ENCODE measurements around the gene AKAP7. TPM values are rescaled to one million over a fixed set of nuclear protein-coding genes. Genes with fewer than 3 reads are reported as not detected.

AKAP7 gene
- total RNA-seq, 4 donors from 2014 or later: 3.0 to 12.4 (median 3.4) TPM

DNA sequence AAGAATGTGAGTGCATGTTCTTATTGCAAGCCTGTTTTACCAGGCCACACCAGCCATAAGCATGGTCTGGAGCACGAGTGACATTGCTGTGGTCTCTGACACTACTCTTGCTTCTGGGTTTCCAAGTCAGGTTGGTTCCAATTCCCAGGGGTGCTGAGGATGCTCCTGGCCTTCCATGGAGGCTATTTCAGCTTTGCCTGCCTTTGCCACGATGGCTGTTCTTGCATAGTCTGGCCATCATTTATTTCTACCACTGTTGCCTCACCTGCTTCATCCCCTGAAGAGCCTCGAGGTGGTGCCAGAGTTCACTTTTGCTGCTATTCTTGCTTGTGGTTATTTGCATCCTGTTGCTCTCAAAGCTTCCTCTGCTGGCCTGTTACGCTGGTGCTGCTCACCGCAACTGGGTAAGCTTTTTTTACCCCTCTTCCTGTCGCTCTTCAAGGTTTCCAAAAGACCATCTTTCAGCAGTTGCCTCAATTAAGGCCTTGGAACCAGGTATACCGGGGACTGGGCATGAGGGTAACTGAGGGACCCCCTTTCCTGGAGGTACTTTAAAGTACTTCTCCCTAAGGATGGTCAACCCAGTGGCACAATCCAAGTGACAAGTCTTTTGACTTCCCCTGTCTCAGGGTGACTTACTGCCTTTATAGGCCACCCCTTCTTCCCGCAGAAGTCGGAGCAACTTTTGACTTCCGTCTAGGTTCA, 64.5 kb downstream of the AKAP7 start:
- H3K27ac ChIP-seq: no peak overlapping the region
- H3K4me3 ChIP-seq: no peak overlapping the region
- no peaks in the 10 kb centered on the region for H3K9me3 ChIP-seq
- WGBS: 61% methylated on average over 10 of the region's 10 CpGs
- peaks cover 13% of the 10 kb centered on the region for H3K36me3 ChIP-seq
- no peak for DNase-seq (ENCODE audit: low spot score in 2 of 2)
- no peaks in the 10 kb centered on the region for H3K4me1 ChIP-seq
- TF ChIP-seq EP300 (IDR thresholded peaks at IDR 0.05): no peak
- TF ChIP-seq POLR2A (IDR thresholded peaks at IDR 0.05): no peak
- TF ChIP-seq POLR2AphosphoS5 (IDR thresholded peaks at IDR 0.05): no peak
- TF ChIP-seq, protein P1, sequence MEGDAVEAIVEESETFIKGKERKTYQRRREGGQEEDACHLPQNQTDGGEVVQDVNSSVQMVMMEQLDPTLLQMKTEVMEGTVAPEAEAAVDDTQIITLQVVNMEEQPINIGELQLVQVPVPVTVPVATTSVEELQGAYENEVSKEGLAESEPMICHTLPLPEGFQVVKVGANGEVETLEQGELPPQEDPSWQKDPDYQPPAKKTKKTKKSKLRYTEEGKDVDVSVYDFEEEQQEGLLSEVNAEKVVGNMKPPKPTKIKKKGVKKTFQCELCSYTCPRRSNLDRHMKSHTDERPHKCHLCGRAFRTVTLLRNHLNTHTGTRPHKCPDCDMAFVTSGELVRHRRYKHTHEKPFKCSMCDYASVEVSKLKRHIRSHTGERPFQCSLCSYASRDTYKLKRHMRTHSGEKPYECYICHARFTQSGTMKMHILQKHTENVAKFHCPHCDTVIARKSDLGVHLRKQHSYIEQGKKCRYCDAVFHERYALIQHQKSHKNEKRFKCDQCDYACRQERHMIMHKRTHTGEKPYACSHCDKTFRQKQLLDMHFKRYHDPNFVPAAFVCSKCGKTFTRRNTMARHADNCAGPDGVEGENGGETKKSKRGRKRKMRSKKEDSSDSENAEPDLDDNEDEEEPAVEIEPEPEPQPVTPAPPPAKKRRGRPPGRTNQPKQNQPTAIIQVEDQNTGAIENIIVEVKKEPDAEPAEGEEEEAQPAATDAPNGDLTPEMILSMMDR (IDR thresholded peaks at IDR 0.05): no peak
- H3K27me3 ChIP-seq: no peaks in the 10 kb centered on the region

DNA sequence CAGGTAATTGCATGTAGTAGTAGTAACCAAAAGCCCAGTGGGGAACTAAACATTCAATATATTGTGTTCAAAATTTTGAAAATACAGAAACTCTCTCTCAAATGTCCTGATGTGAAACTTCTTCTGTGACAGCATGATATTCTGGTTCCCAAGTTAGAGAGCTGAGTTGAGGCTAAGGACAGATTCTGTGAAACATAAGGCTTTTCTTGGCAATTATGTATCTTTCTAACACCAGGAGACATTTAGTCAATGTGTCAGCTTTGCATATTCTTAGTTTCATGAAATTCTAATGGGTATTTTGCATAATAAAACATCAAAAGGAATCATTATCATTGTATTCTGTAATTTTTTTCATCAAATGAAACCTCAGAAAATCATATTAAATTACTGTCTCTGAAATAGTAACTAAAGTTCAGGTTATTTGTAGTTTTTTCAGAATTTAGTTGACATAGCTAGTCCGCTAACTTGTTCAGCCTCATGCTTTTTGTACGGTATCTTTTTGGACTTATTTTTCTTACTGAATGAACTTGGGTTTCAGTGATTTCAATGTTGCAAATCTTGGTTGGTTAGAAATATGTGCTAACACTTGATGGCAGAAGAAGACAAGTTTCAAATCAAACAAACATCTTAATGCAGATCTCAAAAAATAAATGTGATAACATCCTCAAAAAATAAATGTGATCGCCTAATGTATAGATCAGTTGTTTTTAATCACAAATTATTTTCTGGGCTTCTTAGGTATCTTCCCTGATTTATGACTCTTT, 70.4 kb downstream of the AKAP7 start:
- WGBS: 87% methylated on average over 3 of the region's 3 CpGs
- no peak for DNase-seq (ENCODE audit: low spot score in 2 of 2)
- TF ChIP-seq POLR2A (IDR thresholded peaks at IDR 0.05): no peak
- no peak for TF ChIP-seq POLR2AphosphoS5 (IDR thresholded peaks at IDR 0.05)
- no peak for TF ChIP-seq EP300 (IDR thresholded peaks at IDR 0.05)
- TF ChIP-seq, protein P1 (IDR thresholded peaks at IDR 0.05): no peak
- H3K9me3 ChIP-seq: no peaks in the 10 kb centered on the region
- no peaks in the 10 kb centered on the region for H3K36me3 ChIP-seq
- no peaks in the 10 kb centered on the region for H3K4me1 ChIP-seq
- H3K4me3 ChIP-seq: no peak overlapping the region
- H3K27ac ChIP-seq: no peak overlapping the region
- no peaks in the 10 kb centered on the region for H3K27me3 ChIP-seq

DNA sequence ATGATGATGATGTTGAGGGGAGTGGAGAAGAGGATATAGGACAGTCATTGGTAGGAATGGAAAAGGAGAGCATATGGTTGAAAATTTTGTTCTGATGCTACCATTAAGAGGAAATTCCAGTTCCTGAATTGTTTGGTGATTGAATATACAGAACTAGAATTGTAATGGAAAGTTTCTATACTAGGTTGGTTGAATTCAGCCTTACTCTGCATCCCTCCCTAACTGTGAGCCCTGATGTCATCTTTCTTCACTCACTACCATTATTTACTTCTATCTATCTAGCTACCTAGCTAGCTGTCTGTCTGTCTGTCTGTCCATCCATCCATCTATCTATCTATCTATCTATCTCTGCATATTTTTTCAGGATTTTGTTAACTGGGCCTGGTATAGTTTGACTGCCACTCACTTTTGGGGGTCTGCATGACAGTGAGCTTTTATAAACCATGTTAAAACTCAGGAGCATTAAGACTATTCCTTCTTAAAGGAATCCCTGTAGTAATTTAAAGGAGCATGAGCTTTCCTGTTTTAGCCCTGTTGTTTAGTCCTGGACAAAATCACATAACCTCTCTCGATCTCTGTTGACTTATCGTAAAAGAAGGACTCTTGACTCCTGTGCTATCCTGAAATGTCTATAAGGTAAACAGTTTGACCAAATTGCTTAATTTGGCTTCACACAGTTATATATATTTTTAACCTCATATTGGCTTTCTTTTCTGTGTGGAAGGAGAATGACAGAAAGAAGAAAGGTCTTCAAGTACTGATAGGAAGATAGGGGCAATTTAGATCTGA, 71.4 kb downstream of the AKAP7 start:
- DNase-seq (ENCODE audit: low spot score in 2 of 2): no peak
- Histone ChIP-seq H3K27ac (no peak overlapping the region), H3K4me1 (no peaks in the 10 kb centered on the region), H3K9me3 (no peaks in the 10 kb centered on the region), H3K27me3 (no peaks in the 10 kb centered on the region), H3K36me3 (no peaks in the 10 kb centered on the region), H3K4me3 (no peak overlapping the region)
- TF ChIP-seq POLR2AphosphoS5 (IDR thresholded peaks at IDR 0.05) (no peak), POLR2A (IDR thresholded peaks at IDR 0.05) (no peak), EP300 (IDR thresholded peaks at IDR 0.05) (no peak)
- TF ChIP-seq, protein P1 (IDR thresholded peaks at IDR 0.05): no peak
- WGBS: 98% methylated on average over 2 of the region's 2 CpGs

DNA sequence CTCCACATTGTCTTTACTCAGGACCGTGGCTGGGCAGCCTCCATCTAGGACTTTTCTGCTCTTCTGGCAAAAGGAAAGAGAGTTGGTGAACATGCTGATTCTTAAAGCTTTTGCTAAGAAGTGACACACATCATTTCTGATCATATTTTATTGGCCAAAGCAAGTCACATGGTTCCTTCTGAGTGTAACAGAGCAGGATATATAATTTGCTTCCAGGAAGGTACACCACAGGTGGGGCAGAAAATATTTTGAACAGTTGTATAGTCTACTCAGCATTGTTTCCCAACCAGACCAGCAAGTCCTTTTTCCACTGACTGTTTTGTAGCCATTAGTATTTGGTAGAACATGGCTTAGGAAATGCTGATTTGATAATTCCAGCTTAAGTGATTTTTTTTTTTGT, 73.5 kb downstream of the AKAP7 start:
- no peaks in the 10 kb centered on the region for H3K4me1 ChIP-seq
- no peak overlapping the region for H3K27ac ChIP-seq
- TF ChIP-seq POLR2AphosphoS5 (IDR thresholded peaks at IDR 0.05) (no peak), POLR2A (IDR thresholded peaks at IDR 0.05) (no peak), EP300 (IDR thresholded peaks at IDR 0.05) (no peak)
- TF ChIP-seq, protein P1 (IDR thresholded peaks at IDR 0.05): no peak
- no peaks in the 10 kb centered on the region for H3K9me3 ChIP-seq
- no peak for DNase-seq (ENCODE audit: low spot score in 2 of 2)
- no peaks in the 10 kb centered on the region for H3K27me3 ChIP-seq
- H3K36me3 ChIP-seq: no peaks in the 10 kb centered on the region
- 90% methylated on average over 1 of the region's 1 CpG for WGBS
- H3K4me3 ChIP-seq: no peak overlapping the region

DNA sequence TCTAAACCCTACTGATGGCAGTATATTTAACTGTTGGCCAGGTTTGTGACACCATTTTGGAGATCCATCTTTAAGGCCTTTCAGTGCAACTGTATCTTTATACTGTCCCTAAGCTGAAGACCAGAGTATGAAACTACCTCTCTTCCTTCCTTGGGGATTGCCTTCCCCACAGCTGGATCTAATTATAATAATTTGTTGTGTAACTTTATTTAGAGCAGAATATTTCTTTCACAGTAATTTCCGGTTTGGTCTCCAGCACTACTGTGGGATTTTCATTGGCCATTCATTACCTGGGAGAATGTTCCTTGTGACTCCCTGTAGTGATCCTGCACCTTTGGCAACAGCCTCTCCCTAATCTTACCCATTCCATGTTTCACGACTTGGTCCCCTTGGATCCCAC, 75.2 kb downstream of the AKAP7 start:
- H3K27ac ChIP-seq: no peak overlapping the region
- DNase-seq (ENCODE audit: low spot score in 2 of 2): no peak
- no peaks in the 10 kb centered on the region for H3K9me3 ChIP-seq
- 68% methylated on average over 2 of the region's 2 CpGs for WGBS
- H3K27me3 ChIP-seq: no peaks in the 10 kb centered on the region
- TF ChIP-seq, protein P1 (IDR thresholded peaks at IDR 0.05): no peak
- TF ChIP-seq POLR2A (IDR thresholded peaks at IDR 0.05) (no peak), EP300 (IDR thresholded peaks at IDR 0.05) (no peak), POLR2AphosphoS5 (IDR thresholded peaks at IDR 0.05) (no peak)
- no peaks in the 10 kb centered on the region for H3K4me1 ChIP-seq
- H3K36me3 ChIP-seq: no peaks in the 10 kb centered on the region
- H3K4me3 ChIP-seq: no peak overlapping the region

All from suprapubic skin (tissue), 4 donors.